Sigmoid colon (tissue), 7 donors: ENCODE measurements around the gene CNN3. TPM values are rescaled to one million over a fixed set of nuclear protein-coding genes. Genes with fewer than 3 reads are reported as not detected.

Experiments used
- DNase-seq: peaks from one replicate; pipeline ENCODE4 v3.0.0-alpha.2; 2019
- H3K27ac ChIP-seq, 4 donors: fragments of 200-600 bp; sonication (generic); one replicate each; pipeline ENCODE4 v1.5.1; 2016 to 2019; ENCODE audit warnings: mild to moderate bottlenecking in 1 of 4
- H3K27me3 ChIP-seq, 3 donors: fragments of 200-600 bp; sonication (generic); one replicate each; pipeline ENCODE4 v1.5.1; 2019; ENCODE audit warnings: mild to moderate bottlenecking in 1 of 3
- H3K36me3 ChIP-seq, 4 donors: fragments of 200-600 bp; sonication (generic); one replicate each; pipeline ENCODE4 v1.5.1; 2016 to 2019
- H3K4me1 ChIP-seq, 4 donors: fragments of 200-600 bp; sonication (generic); one replicate each; pipeline ENCODE4 v1.5.1; 2017 to 2019
- H3K4me3 ChIP-seq, 4 donors: fragments of 200-600 bp; sonication (generic); one replicate each; pipeline ENCODE4 v1.5.1; 2017 to 2019; ENCODE audit warnings: mild to moderate bottlenecking in 2 of 4, moderate library complexity in 1 of 4
- H3K9me3 ChIP-seq, 4 donors: fragments of 200-600 bp in 3 of 4; sonication (generic) in 3 of 4; one replicate each; pipeline versions ENCODE4 v1.5.1 to v1.6.1; 2013 to 2019
- EP300 ChIP-seq, 4 donors: sonication (generic); formaldehyde crosslinking; IDR thresholded peaks; one replicate each; pipeline ENCODE4 v1.6.1; 2017; ENCODE audit warnings: antibody characterized with exemption in 4 of 4
- POLR2A ChIP-seq, 2 donors: fragments of 450-650 bp; IDR thresholded peaks; one replicate each; pipeline ENCODE4 v1.6.1; 2016; ENCODE audit warnings: antibody characterized with exemption in 2 of 2, mild to moderate bottlenecking in 2 of 2, moderate library complexity in 2 of 2
- POLR2AphosphoS5 ChIP-seq, 4 donors: sonication (generic); formaldehyde crosslinking; IDR thresholded peaks; one replicate each; pipeline ENCODE4 v1.6.1; 2017; ENCODE audit warnings: antibody characterized with exemption in 4 of 4
- WGBS, 2 donors: extraction: QIAGEN DNeasy Blood & Tissue Kit; methylation state at CpG; one replicate each; pipeline ENCODE4 v1.1.7; 2013; 5-methylcytosine and 5-hydroxymethylcytosine counted together
- intact Hi-C: fragments of 100-400 bp; cut with DNase I; formaldehyde crosslinking; loops from one replicate; pipeline ENCODE4 v1.15.1; 2023
- polyA plus RNA-seq, 3 donors: library from polyadenylated mRNA; stranded (reverse); fragments of 200-250 nt; gene quantifications; one replicate each; pipeline ENCODE4 v1.2.3, GENCODE V29; 2013
- total RNA-seq, 4 donors: library from RNA; depleted of rRNA; stranded (reverse); fragments of >200 nt; gene quantifications; one replicate each; pipeline ENCODE4 v1.1.0, GENCODE V29; 2016
- TF ChIP-seq, protein P1 (sequence below), 4 experiments: fragments of 450-650 bp in 3 of 4; fragments of 200-600 bp in 1 of 4; IDR thresholded peaks; one replicate each; pipeline ENCODE4 v1.5.1; 2016 to 2019; ENCODE audit warnings: antibody characterized with exemption in 4 of 4, mild to moderate bottlenecking in 3 of 4, moderate library complexity in 2 of 4
- donor health status: healthy with polysubstance abuse.
- donor health status: Bipolar disorder and iron deficiency.
- donor health status: healthy.

The CNN3 gene
- total RNA-seq: 100 to 1,000 TPM; 157 to 247 (median 170) TPM
- 10 to 100 TPM; 58.3 to 96.4 (median 80.2) TPM for polyA plus RNA-seq

DNA sequence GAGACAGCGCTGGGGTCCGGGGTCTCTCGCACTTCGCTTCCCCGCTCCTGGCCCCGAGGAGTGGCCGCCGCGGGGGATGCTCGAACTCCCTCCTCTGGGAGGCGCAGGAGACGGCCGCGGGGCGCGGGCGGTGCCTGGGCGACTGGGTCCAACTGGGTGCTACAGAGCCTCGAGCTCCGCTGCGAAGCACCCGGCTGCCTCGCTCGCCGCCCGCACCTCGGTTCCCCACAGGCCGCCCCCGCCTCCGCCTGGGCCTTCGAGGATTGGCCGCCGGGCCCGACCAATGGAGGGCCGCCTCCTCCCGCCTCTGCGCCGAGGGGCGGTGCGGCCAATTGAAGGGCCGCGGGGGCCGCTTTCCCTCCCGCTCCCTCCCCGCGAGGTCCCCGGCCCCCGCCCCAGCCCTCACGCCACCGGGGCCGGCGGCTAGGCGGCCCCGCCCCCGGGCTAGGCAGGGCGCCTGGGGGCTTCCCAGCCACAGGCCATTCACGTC lies at the start of gene CNN3:
TSS of gene CNN3 (minus strand) at position 196 of the 490 bp plus-strand sequence. CDS start 216 bp downstream, outside the sequence.
- peak; percentile 97 for DNase-seq
- Histone ChIP-seq H3K27ac (peak within 1 kb of the TSS; percentile 98 to 100 (median 98)), H3K9me3 (no peaks in the 10 kb centered on the region), H3K4me3 (peak within 1 kb of the TSS; percentile 72 to 92 (median 87)), H3K27me3 (no peaks in the 10 kb centered on the region), H3K36me3 (no peaks in the 10 kb centered on the region), H3K4me1 (peaks cover 0 to 64% (median 56%) of the 10 kb centered on the region in 4 donors)
- peak in 1 of 4 donors; percentile 21 for TF ChIP-seq EP300 (IDR thresholded peaks at IDR 0.05)
- peak; percentile 96 to 99 (median 98) for TF ChIP-seq POLR2AphosphoS5 (IDR thresholded peaks at IDR 0.05)
- TF ChIP-seq, protein P1, sequence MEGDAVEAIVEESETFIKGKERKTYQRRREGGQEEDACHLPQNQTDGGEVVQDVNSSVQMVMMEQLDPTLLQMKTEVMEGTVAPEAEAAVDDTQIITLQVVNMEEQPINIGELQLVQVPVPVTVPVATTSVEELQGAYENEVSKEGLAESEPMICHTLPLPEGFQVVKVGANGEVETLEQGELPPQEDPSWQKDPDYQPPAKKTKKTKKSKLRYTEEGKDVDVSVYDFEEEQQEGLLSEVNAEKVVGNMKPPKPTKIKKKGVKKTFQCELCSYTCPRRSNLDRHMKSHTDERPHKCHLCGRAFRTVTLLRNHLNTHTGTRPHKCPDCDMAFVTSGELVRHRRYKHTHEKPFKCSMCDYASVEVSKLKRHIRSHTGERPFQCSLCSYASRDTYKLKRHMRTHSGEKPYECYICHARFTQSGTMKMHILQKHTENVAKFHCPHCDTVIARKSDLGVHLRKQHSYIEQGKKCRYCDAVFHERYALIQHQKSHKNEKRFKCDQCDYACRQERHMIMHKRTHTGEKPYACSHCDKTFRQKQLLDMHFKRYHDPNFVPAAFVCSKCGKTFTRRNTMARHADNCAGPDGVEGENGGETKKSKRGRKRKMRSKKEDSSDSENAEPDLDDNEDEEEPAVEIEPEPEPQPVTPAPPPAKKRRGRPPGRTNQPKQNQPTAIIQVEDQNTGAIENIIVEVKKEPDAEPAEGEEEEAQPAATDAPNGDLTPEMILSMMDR (IDR thresholded peaks at IDR 0.05): peak in 1 of 4 experiments; percentile 9
- peak; percentile 97 to 98 for TF ChIP-seq POLR2A (IDR thresholded peaks at IDR 0.05)
- intact Hi-C loops: loop anchor here (1.0 to 10.0 kb wide), 4 partner anchors 63 to 512 kb away; partner anchors contain the start of gene ABCD3
- 1% methylated on average over 57 of the region's 57 CpGs for WGBS, 2 donors

DNA sequence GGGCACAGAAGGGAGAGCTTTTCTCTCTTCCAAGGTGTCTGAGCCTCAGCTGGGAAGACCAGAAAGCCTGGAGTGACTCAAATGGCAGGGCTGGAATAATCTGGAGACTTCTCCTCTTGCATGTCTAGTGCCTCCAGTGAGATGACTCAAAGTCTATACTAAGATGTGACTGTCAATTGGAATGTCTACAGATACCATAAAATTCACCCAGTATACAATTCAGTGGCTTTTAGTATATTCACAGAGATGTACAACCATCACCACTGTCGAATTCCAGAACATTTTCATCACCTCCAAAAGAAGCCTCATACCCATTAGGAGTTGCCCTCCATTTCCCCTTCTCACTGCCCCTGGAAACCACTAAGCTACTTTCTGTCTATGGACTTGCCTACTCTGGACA lies 47.9 kb upstream of the CNN3 start:
- DNase-seq: no peak
- Histone ChIP-seq H3K4me3 (no peak overlapping the region), H3K36me3 (no peaks in the 10 kb centered on the region), H3K4me1 (no peaks in the 10 kb centered on the region), H3K9me3 (no peaks in the 10 kb centered on the region), H3K27ac (peak overlapping the region in 1 of 4 donors; percentile 54), H3K27me3 (no peaks in the 10 kb centered on the region)
- TF ChIP-seq, protein P1 (IDR thresholded peaks at IDR 0.05): no peak
- no peak for TF ChIP-seq POLR2AphosphoS5 (IDR thresholded peaks at IDR 0.05)
- TF ChIP-seq EP300 (IDR thresholded peaks at IDR 0.05): no peak
- no peak for TF ChIP-seq POLR2A (IDR thresholded peaks at IDR 0.05)
- intact Hi-C loops: no loop called here
- 85 to 89% methylated on average over 1 of the region's 1 CpG for WGBS, 2 donors

DNA sequence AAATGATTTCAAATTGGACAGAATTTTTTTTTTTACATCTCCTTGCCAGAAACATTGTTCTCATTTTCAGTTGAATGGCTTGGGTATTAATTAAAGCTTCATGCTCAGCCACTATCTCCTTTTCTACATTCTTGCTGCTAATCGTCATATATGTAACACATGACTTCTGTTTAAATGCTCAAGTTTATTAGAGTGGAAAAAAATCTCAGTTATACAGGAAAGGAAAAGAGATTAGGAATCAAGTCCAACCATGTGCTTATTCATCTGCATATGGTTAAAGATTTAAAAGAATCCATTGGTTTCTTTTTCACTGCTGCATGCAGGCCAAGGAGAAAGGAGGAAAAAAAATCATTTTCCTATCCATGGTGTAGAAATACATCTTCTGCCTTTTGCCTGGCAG lies 47.3 kb upstream of the CNN3 start:
- no peaks in the 10 kb centered on the region for H3K27me3 ChIP-seq
- H3K36me3 ChIP-seq: no peaks in the 10 kb centered on the region
- H3K4me3 ChIP-seq: no peak overlapping the region
- no peak for DNase-seq
- WGBS, 2 donors: 66 to 79% methylated on average over 1 of the region's 1 CpG
- H3K27ac ChIP-seq: peak overlapping the region in 2 of 4 donors; percentile 4 to 54
- intact Hi-C loops: no loop called here
- H3K9me3 ChIP-seq: no peaks in the 10 kb centered on the region
- no peaks in the 10 kb centered on the region for H3K4me1 ChIP-seq
- no peak for TF ChIP-seq POLR2AphosphoS5 (IDR thresholded peaks at IDR 0.05)
- no peak for TF ChIP-seq EP300 (IDR thresholded peaks at IDR 0.05)
- no peak for TF ChIP-seq POLR2A (IDR thresholded peaks at IDR 0.05)
- TF ChIP-seq, protein P1 (IDR thresholded peaks at IDR 0.05): no peak

DNA sequence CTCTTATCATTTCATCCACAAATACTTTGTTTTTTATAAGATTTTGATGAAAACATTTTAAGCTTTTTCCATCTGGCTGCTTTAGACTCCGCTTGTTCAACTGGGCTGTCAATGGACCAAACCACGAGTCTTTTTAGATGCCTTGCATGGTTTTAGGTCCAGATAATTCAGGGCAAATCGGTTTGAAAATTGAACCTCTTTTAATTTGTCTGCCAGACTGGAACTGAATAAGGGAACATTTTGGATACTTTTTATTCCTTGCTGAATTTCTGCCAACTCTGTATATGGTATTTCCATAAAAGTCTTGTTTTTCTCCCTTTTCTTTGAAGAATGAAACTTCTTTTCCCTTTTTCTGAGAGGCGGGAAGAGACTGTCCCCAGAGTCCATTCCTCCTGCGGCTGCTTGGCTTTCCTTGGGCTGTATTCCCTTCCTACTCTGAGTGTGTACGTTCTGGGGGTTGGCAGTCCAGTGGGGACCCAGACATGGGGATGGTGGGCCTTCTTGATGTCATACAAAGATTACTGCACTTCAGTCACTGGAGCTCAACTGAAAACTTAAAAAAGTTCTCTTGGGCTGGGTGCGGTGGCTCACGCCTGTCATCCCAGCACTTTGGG lies 46.5 kb upstream of the CNN3 start:
- Histone ChIP-seq H3K27me3 (no peaks in the 10 kb centered on the region), H3K4me3 (no peak overlapping the region), H3K9me3 (no peaks in the 10 kb centered on the region), H3K27ac (peak overlapping the region; percentile 4 to 54 (median 31)), H3K36me3 (no peaks in the 10 kb centered on the region), H3K4me1 (no peaks in the 10 kb centered on the region)
- WGBS, 2 donors: 88 to 93% methylated on average over 8 of the region's 8 CpGs
- TF ChIP-seq, protein P1 (IDR thresholded peaks at IDR 0.05): no peak
- TF ChIP-seq EP300 (IDR thresholded peaks at IDR 0.05) (no peak), POLR2AphosphoS5 (IDR thresholded peaks at IDR 0.05) (no peak), POLR2A (IDR thresholded peaks at IDR 0.05) (no peak)
- DNase-seq: no peak
- intact Hi-C loops: no loop called here
